Activated CD4-positive, alpha-beta T cell treated with anti-CD3 and anti-CD28 coated beads, Interleukin-2, Interleukin-6, amounts not matched to agents 100 ng/mL and 50 ng/mL, durations not matched to agents 16 hours and 8 hours (primary cell): ENCODE data around the gene AKAP10.
"Not testable (repeated sequence)": the region's sequence is repeated elsewhere in the genome, so short reads cannot be mapped to it uniquely, and the experiment has no call there.

ENCODE experiments used
- DNase-seq: peaks from one replicate; pipeline ENCODE4 v3.0.0-alpha.2; 2020

Gene AKAP10

GRCh38 chr17:19977293-19978208 is at the start of gene AKAP10:
TSS of gene AKAP10 (minus strand) at chr17:19977828. CDS start at chr17:19977679, 149 bp downstream.
- peak; percentile 97 for DNase-seq

GRCh38 chr17:20026960-20027359 is 49.3 kb upstream of the AKAP10 start:
- no peak for DNase-seq

GRCh38 chr17:20022701-20023100 is 45.1 kb upstream of the AKAP10 start:
- DNase-seq = no peak

- not testable (repeated sequence) for DNase-seq
These were observed 38.9 kb upstream of the AKAP10 start for GRCh38 chr17:20016475-20016992.

GRCh38 chr17:20012017-20012536 is 34.4 kb upstream of the AKAP10 start:
- DNase-seq = no peak

GRCh38 chr17:20010936-20011335 is 33.3 kb upstream of the AKAP10 start:
- DNase-seq = no peak

- peak; percentile 5 for DNase-seq
These were observed 32.7 kb upstream of the AKAP10 start for GRCh38 chr17:20010099-20010863.

- peak; percentile 93 for DNase-seq
These were observed 31.9 kb upstream of the AKAP10 start, which contains the start of gene SPECC1 for GRCh38 chr17:20009302-20010098. TSS of gene SPECC1 (plus strand) at chr17:20009359. CDS start at chr17:20096652, 87,293 bp downstream.

GRCh38 chr17:20009052-20009301 is 31.3 kb upstream of the AKAP10 start:
- no peak for DNase-seq

- DNase-seq = peak; percentile 22
These were observed 30.8 kb upstream of the AKAP10 start for GRCh38 chr17:20008242-20009051.

- no peak for DNase-seq
These were observed 18.9 kb upstream of the AKAP10 start for GRCh38 chr17:19996502-19996901.

GRCh38 chr17:19996086-19996485 is 18.5 kb upstream of the AKAP10 start:
- no peak for DNase-seq

GRCh38 chr17:19992803-19993713 is 15.4 kb upstream of the AKAP10 start:
- DNase-seq = peak; percentile 88

GRCh38 chr17:19991252-19991885 is 13.7 kb upstream of the AKAP10 start:
- no peak for DNase-seq

GRCh38 chr17:19987897-19988296 is 10.3 kb upstream of the AKAP10 start:
- no peak for DNase-seq

GRCh38 chr17:19986941-19987861 is 9.6 kb upstream of the AKAP10 start:
- no peak for DNase-seq

- no peak for DNase-seq
These were observed 2.5 kb upstream of the AKAP10 start for GRCh38 chr17:19979917-19980770.

GRCh38 chr17:19978805-19979211 is 1.2 kb upstream of the AKAP10 start:
- DNase-seq = no peak
